ENCODE data around the gene IL20RA. TPM values are rescaled to one million over a fixed set of nuclear protein-coding genes. Genes with fewer than 3 reads are reported as not detected.

IL20RA gene
- total RNA-seq, 1 donor from 2014 or later: 5.1 TPM

DNA sequence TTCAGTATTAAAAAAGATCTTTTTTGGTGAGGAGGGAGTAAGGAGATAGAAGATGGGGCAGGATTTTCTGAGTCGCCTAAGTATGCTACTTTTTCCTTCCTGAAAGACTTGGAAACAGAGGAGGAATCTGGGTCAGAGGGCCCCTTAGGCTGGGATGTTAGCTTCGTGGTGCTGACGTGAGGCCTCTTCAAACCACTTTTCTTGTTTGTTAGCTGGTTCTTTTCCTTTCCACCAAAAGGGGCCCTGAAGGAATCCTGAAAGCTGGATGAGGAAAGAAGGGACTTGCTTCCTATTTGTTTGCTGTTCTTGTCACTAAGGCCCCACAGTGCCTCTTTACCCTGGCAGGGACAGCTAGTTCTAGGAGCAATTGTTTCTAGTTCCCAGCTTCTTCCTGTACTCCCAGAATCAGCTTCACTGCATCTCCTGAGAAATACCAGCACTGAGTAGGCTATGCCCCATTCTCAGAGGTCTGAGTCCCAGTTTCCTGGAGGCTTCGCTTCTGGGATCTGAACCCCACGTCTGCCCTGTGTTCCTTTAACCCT is 2.2 kb upstream of the IL20RA start:
- no peak for DNase-seq (ENCODE audit: low spot score)

- DNase-seq (ENCODE audit: low spot score): no peak
Measured at GRCh38 chr6:137045222-137045789, 541 bp upstream of the IL20RA start.

GRCh38 chr6:137043710-137044365 is 927 bp downstream of the IL20RA start:
- DNase-seq (ENCODE audit: low spot score): peak; percentile 42

- no peak for DNase-seq (ENCODE audit: low spot score)
Measured at GRCh38 chr6:137040393-137040792, 4.4 kb downstream of the IL20RA start.

DNA sequence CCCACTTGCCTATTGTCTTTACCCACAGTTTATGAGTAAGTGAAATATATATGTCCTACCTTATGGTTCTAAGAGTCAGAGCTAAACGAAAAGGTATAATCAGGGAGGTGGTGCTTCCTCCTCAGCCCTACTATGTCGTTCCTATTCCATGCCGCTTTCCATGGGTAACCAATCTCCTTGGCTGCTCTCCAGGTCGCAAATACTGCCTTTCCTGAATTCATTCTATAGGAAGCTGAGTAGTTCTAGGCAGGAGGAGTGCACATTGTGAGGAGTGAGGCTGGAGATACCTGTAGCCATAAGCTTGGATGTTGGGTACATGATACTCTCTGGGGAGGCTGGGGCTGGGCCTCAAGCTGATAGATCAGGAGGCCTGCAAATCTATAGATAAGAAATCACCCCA is 5.8 kb downstream of the IL20RA start:
- DNase-seq (ENCODE audit: low spot score): no peak

DNA sequence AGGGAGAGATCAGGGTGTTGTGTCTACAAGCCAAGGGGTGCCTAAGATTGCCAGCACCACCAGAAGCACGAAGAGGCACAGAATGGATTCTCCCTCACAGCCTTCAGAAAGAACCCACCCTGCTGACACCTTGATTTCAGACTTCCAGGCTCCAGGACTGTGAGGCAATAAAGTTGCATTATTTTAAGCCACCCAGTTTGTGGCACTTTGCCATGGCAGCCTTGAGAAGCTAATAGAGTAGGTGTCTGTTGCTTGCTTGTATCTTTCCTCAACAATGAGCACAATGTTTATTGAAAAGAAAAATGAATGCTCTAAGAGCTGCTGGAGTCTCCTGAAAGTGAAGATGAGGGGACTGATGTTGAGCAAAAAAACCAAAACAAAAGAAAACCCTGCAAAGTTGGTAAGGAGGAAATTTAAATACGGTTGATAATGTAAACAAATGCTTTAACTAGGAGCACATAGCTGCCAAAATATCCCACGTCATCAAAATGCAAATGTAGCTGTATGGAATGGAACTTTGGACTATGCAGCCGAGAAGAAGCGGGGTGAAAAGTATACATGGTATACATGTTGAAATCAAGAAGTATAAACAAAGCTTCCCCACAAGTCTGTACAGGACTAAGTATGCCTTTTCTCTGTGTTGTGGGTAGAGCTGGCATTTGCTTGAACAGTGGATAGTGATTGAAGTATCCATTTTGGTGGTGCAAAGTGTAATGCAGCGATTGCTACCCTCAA is 8.0 kb downstream of the IL20RA start:
- no peak for DNase-seq (ENCODE audit: low spot score)

GRCh38 chr6:137033828-137034227 is 10.9 kb downstream of the IL20RA start:
- no peak for DNase-seq (ENCODE audit: low spot score)

DNA sequence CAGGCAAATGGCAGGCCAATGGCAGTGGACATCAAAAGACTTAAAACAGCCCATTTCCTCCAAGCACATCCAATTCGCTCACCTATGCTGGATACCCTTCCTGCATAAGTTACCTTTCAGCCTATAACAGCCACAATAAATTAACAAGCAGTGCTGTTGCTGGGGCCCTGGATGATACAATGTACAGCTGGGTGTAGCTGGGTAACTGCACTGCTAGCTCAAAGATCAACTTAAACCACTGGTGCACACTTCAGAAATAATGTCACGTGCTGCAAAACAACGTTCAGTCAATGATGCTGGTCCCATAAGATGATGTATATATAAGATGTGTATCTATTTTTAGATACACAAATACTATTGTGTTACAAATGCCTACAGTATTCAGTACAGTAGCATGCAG is 13.6 kb downstream of the IL20RA start:
- no peak for DNase-seq (ENCODE audit: low spot score)

DNA sequence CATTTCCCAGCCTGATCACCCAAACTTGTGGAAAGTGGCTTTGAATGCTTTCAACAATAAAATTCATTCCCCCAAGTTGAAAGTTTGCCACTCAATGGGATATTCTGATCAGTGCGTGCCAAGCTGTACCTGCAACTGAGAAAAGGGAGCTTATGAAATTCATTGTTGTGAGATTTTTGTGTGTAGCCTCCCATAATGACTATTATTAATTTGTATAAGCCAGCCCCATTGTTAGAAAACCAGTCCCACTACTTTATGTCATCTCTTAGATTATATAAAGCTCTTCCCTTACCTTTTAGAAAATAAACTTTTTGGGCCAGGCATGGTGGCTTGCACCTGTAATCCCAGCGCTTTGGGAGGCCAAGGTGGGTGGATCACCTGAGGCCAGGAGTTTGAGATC is 15.9 kb downstream of the IL20RA start:
- DNase-seq (ENCODE audit: low spot score): no peak

DNA sequence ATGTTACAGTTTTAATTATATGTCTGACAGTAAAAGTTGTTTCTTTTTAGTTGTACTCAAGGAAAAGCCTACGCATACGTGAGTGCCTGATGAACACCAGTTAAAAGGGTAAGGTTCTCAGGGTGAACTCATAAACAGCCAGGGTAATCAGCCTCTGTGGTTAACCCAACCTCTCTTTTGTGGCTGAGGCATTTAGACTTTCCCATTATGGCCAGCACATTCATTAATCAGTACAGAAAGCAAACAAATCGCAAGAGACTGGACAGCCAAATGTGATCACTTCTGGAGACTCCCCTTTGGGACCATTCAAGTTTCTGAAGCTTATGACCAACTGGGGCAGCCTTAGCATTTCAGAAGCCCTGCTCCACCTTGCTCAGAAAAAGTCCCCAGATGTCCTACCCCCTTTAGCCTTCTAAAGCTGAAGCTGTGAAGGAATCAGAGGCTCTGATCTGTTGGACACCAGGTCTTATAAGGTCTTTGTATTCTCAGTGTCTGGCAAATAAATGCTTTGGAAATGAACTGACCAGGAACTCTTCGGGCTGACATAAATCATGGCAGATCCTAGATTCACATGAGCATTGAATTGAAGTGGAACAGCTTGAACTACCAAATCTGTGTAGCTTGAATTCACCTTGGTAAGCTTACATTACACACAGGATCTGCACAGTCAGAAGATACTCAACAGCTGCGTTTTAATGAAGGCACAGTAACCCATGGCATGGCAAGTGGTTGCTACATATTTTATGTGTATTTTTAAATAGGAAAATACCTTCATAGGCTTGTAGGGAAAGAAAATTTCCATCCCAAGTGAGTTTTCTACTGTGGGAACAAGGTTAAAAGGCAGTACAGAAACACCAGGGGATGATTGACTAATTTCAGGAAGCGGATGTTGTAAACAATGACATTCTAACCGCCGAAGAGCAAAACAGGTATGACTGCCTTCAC is 18.7 kb downstream of the IL20RA start:
- peak; percentile 18 for DNase-seq (ENCODE audit: low spot score)

DNA sequence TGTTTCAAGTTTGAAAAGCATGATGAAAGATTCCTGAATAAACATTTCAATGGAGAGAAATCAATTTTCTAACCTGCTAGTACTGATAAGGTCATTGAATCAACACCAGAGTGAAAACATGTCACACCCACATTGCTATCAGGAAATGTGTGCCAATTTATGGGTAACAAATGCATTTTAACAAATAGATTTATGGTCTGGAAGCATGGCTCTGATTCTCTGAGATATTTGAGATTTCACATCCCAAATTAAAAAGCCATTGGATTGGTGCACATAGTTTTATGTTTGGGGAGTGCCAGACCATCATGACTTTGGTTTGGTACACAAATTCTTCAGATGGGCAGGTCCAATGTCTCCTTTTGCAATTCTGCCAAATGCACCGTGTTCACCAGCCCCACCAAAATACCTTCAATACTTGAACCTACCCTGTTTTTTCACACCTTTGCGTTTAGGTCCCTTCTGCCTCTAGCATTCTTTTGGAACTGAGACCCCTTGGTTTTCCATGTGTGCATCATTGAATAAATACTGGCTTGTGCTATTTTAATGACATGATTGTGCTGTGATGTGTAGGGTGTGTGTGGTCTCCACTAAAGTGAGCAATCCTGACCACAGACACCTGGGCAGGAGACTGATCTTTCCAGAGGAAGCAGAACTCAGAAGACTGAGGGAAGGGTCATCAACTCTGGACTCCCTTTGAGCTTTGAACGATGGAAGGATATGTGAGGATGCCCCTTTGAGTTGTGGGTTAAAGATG is 20.4 kb downstream of the IL20RA start:
- no peak for DNase-seq (ENCODE audit: low spot score)

- DNase-seq (ENCODE audit: low spot score): peak; percentile 63
Measured at GRCh38 chr6:137020776-137021175, 24.0 kb downstream of the IL20RA start.

DNA sequence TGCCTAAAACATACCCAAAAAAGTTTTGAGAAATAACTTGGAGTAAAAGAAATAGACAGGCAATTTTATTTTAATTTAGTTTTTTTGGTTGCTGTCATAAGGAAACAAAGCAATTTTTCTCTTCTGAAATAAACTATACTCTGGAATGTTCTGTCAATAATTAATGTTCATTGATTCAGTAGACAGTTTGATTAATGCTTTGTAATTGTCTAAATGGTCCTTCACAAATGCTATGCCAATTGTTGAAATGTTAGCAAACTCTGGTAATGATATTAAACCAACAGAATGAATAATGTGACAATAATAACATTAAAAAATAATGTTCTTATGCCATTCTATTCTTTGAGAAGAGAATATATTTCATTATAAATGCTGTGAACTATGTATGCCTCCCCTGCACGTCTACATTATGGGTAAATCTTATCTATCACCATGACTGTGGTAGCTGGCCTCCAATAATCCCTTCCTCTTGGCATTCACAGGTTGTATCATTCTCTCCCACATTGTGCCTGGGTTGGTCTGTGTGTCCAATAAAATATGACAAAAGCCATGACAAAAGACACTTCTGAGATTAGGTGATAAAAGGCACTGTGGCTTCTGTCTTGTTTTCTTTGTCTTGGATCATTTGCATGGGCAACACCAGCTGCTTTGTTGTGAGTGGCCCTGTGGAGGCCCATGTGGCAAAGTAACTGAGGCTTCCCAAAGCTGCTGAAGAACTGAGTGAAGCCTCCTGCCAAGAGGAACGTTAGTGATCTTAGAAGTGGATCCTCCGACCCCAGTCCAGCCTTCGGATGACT is 25.1 kb downstream of the IL20RA start:
- DNase-seq (ENCODE audit: low spot score): no peak

DNA sequence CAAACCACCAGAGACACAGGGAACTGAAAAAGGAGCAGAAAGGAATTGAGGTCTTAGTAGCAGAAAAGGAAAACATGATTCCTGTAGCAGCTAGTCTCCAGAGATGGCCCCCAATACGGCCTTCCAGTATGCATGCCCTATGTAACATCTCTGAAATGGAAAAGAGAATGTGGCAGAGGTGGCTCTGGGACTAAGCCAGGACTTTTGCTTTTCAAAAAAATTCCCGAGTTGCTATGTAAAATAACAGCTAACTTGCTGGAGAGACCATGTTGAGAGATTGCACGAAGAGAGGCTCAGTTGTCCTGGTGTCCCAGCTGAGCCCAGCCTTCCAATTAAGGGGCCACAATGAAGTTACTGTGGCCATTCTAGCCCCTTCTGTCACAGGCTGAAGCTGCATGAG is 27.7 kb downstream of the IL20RA start:
- no peak for DNase-seq (ENCODE audit: low spot score)

DNA sequence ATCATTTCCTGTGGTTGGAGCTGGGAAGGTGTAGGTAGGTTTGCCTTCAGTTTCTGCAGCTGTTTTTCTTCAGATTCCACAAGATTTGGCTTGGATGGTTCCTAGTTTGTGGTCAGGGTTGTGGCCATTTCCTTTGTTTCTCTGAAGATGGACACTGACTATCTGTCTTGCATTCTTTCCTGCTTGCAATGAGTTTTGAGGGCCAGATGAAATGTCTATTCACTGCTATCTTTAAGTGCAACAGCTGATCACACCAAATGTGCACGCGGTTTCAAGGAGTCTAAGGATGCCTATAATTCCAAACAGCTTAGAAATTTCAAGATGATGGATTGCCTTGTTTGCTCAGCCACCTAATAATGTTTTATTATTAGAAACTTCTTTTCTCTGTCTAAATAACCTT is 28.4 kb downstream of the IL20RA start:
- peak; percentile 44 for DNase-seq (ENCODE audit: low spot score)

DNA sequence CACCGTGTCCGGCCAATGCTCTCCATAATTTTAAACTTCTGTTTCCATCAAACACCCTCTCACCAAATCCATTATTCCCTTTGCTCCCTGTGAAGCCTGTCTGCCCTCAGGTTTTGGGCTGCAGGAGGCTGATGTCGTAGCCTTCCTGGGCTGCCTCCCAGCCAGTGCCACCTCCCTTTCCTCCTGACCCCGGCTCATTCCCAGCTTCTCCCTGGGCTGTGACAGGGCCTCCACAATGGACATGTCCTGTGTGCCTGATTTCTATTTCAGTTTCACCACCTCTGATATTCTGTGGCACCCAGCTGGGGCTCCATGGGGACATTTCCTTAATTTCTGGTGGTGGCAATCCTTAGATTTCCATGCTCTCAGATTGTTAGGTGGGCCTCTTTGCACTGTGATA is 28.8 kb downstream of the IL20RA start:
- no peak for DNase-seq (ENCODE audit: low spot score)

DNA sequence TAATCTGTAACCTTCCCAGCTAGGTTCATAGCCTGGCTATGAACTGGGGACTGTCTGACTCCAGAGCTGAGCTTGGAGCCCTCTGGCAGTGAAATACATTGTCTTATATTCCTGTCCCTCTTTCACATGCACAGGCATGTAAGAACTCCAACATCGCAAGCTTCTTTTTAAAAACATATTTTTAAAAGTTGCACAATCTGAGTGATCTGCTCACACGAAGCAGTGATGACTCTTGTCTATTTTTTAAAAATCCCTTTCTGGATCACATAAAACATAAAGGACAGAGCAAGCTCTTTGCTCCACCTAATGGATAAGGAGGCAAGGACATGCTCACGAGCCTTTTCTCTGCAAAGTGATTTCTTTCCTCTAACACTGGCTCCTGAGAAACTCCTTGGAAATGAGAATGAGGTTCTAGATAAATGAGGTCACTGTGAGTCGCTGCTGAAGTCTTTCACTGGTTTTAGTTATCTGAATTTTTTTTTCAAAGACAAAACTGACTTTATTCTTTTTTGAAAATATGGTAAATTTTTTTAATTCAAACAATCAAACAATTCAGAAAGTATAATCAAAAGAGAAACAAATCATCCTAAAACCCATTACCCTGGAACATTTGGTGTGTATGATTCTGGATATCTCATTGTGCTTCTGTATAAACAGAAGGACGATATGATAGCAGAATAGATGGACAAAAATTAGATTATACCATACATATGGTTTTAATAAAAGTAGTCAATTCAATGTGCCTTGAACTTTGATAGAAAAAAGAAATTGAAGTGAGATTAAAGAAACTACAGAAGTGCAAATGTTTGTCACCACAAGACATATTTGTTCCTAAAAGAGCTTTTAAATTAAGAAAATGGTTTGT is 30.8 kb downstream of the IL20RA start:
- DNase-seq (ENCODE audit: low spot score): peak; percentile 86

- no peak for DNase-seq (ENCODE audit: low spot score)
Measured at GRCh38 chr6:137013031-137013430, 31.7 kb downstream of the IL20RA start.

GRCh38 chr6:137011406-137011805 is 33.4 kb downstream of the IL20RA start:
- DNase-seq (ENCODE audit: low spot score): no peak
